ENCODE measurements around the gene ZNF93. TPM values are rescaled to one million over a fixed set of nuclear protein-coding genes. Genes with fewer than 3 reads are reported as not detected.
"Not testable (repeated sequence)": the region's sequence is repeated elsewhere in the genome, so short reads cannot be mapped to it uniquely, and the experiment has no call there.

Gene ZNF93
- total RNA-seq, 1 experiment from 2014 or later: 0.40 TPM

DNA sequence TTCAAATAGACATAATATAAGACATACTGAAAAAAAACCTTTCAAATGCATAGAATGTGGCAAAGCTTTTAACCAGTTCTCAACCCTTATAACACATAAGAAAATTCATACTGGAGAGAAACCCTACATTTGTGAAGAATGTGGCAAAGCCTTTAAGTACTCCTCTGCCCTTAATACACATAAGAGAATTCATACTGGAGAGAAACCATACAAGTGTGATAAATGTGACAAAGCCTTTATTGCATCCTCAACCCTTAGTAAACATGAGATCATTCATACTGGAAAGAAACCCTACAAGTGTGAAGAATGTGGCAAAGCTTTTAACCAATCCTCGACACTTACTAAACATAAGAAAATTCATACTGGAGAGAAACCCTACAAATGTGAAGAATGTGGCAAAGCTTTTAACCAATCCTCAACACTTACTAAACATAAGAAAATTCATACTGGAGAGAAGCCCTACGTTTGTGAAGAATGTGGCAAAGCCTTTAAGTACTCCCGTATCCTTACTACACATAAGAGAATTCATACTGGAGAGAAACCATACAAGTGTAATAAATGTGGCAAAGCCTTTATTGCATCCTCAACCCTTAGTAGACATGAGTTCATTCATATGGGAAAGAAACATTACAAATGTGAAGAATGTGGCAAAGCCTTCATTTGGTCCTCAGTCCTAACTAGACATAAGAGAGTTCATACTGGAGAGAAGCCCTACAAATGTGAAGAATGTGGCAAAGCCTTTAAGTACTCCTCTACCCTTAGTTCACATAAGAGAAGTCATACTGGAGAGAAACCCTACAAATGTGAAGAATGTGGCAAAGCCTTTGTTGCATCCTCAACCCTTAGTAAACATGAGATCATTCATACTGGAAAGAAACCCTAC is 32.9 kb downstream of the ZNF93 start:
- H3K9ac ChIP-seq (ENCODE audit: low read length); H3K27ac ChIP-seq (ENCODE audit: low read length); intact Hi-C loops (cut with micrococcal nuclease); CTCF ChIA-PET; H2AFZ ChIP-seq (ENCODE audit: low read length); POLR2A ChIA-PET (ENCODE audit: unreplicated experiment); BruUV-seq (replicated peaks); H3K27me3 ChIP-seq (ENCODE audit: low read length); H4K20me1 ChIP-seq (ENCODE audit: low read length); H3K4me3 ChIP-seq (ENCODE audit: low read length); H3K9me2 ChIP-seq (replicated peaks; ENCODE audit: low read length); DNase-seq; H3K4me2 ChIP-seq (ENCODE audit: low read length); H3F3A ChIP-seq (ENCODE audit: low read length, unreplicated experiment); H3K4me1 ChIP-seq (ENCODE audit: insufficient read depth, low read length); ATAC-seq; H3K79me2 ChIP-seq (ENCODE audit: low read length): not testable (repeated sequence)
- Histone ChIP-seq H3K9me3 (ENCODE audit: low read length) (peaks cover 50% of the 10 kb centered on the region), H3K36me3 (ENCODE audit: low read depth, low read length) (peaks cover 11% of the 10 kb centered on the region; the same call in 1 of the 2 replicates)

DNA sequence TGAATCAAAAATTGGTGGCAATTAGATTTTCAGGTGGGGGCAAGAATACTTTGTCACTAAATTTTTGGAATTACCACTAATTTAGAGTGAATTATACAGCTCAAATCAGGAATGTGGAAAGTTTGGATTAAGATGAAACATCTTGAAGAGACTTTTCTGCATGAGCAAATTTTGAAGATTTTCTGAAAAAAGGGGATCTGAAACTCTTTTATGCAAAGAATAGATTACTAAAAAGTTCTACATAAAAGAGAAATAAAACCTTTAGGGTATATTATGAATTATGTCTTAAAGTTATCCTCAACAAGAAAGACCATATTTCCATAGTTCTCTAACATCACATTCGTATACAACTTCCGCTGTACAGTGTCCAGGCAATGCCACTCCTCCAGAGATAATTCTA is 36.7 kb downstream of the ZNF93 start:
- H4K20me1 ChIP-seq (ENCODE audit: low read length): no peaks in the 10 kb centered on the region
- TF ChIP-seq EZH2 (IDR thresholded peaks at IDR 0.05; ENCODE audit: low read length, unreplicated experiment): no peak
- no peak for TF ChIP-seq EZH2phosphoT487 (IDR thresholded peaks at IDR 0.05; ENCODE audit: borderline replicate concordance, low read length)
- TF ChIP-seq, protein P1, sequence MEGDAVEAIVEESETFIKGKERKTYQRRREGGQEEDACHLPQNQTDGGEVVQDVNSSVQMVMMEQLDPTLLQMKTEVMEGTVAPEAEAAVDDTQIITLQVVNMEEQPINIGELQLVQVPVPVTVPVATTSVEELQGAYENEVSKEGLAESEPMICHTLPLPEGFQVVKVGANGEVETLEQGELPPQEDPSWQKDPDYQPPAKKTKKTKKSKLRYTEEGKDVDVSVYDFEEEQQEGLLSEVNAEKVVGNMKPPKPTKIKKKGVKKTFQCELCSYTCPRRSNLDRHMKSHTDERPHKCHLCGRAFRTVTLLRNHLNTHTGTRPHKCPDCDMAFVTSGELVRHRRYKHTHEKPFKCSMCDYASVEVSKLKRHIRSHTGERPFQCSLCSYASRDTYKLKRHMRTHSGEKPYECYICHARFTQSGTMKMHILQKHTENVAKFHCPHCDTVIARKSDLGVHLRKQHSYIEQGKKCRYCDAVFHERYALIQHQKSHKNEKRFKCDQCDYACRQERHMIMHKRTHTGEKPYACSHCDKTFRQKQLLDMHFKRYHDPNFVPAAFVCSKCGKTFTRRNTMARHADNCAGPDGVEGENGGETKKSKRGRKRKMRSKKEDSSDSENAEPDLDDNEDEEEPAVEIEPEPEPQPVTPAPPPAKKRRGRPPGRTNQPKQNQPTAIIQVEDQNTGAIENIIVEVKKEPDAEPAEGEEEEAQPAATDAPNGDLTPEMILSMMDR (conservative IDR thresholded peaks at IDR 0.05; ENCODE audit: low read depth, low read length): no peak
- POLR2A ChIA-PET (ENCODE audit: unreplicated experiment): no interaction called here
- intact Hi-C loops (cut with micrococcal nuclease): no loop called here
- DNase-seq: no peak
- no peak overlapping the region for H3K4me2 ChIP-seq (ENCODE audit: low read length)
- no TSS peak for BruUV-seq (replicated peaks)
- H3K9me3 ChIP-seq (ENCODE audit: low read length): peaks cover 50% of the 10 kb centered on the region
- ATAC-seq: no peak
- peaks cover 11% of the 10 kb centered on the region; the same call in 1 of the 2 replicates for H3K36me3 ChIP-seq (ENCODE audit: low read depth, low read length)
- H3K79me2 ChIP-seq (ENCODE audit: low read length): no peaks in the 10 kb centered on the region
- no peaks in the 10 kb centered on the region for H3K9me2 ChIP-seq (replicated peaks; ENCODE audit: low read length)
- CTCF ChIA-PET: no interaction called here
- no peak overlapping the region for H3K27ac ChIP-seq (ENCODE audit: low read length)
- H3K9ac ChIP-seq (ENCODE audit: low read length): no peak overlapping the region
- H3K27me3 ChIP-seq (ENCODE audit: low read length): no peaks in the 10 kb centered on the region
- no peak overlapping the region for H3K4me3 ChIP-seq (ENCODE audit: low read length)
- no peaks in the 10 kb centered on the region for H3K4me1 ChIP-seq (ENCODE audit: insufficient read depth, low read length)
- no peak overlapping the region for H2AFZ ChIP-seq (ENCODE audit: low read length)
- no peaks in the 10 kb centered on the region for H3F3A ChIP-seq (ENCODE audit: low read length, unreplicated experiment)

DNA sequence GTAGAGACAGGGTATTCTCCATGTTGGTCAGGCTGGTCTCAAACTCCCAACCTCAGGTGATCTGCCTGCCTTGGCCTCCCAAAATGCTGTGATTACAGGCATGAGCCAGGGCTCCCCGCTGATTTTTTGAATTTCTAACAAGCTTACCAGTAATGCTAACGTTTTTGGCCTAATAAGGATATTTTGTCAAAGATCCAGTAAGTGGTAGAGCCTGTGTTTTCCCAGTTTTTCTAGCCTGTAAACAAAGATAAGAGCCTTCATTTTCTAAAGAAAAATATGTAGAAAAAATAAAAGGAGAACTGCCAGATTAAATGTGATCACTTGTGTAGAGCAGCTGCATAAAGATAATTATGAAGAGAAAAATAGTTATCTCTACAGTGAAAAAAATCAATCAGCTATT is 37.7 kb downstream of the ZNF93 start:
- no peak overlapping the region for H3K9ac ChIP-seq (ENCODE audit: low read length)
- H3K4me2 ChIP-seq (ENCODE audit: low read length): no peak overlapping the region
- H4K20me1 ChIP-seq (ENCODE audit: low read length): no peaks in the 10 kb centered on the region
- CTCF ChIA-PET: no interaction called here
- intact Hi-C loops (cut with micrococcal nuclease): no loop called here
- no peaks in the 10 kb centered on the region for H3F3A ChIP-seq (ENCODE audit: low read length, unreplicated experiment)
- H3K4me1 ChIP-seq (ENCODE audit: insufficient read depth, low read length): no peaks in the 10 kb centered on the region
- H3K27ac ChIP-seq (ENCODE audit: low read length): no peak overlapping the region
- TF ChIP-seq EZH2phosphoT487 (IDR thresholded peaks at IDR 0.05; ENCODE audit: borderline replicate concordance, low read length) (no peak), EZH2 (IDR thresholded peaks at IDR 0.05; ENCODE audit: low read length, unreplicated experiment) (no peak)
- TF ChIP-seq, protein P1 (conservative IDR thresholded peaks at IDR 0.05; ENCODE audit: low read depth, low read length): no peak
- no peak overlapping the region for H3K4me3 ChIP-seq (ENCODE audit: low read length)
- peaks cover 39% of the 10 kb centered on the region for H3K9me3 ChIP-seq (ENCODE audit: low read length)
- no TSS peak for BruUV-seq (replicated peaks)
- H2AFZ ChIP-seq (ENCODE audit: low read length): no peak overlapping the region
- DNase-seq (no peak), ATAC-seq (no peak)
- POLR2A ChIA-PET (ENCODE audit: unreplicated experiment): no interaction called here
- H3K9me2 ChIP-seq (replicated peaks; ENCODE audit: low read length): no peaks in the 10 kb centered on the region
- no peaks in the 10 kb centered on the region for H3K79me2 ChIP-seq (ENCODE audit: low read length)
- no peaks in the 10 kb centered on the region for H3K27me3 ChIP-seq (ENCODE audit: low read length)
- H3K36me3 ChIP-seq (ENCODE audit: low read depth, low read length): peaks cover 7% of the 10 kb centered on the region; the same call in 1 of the 2 replicates
